Astrocyte of the cerebellum (primary cell): Measurements from ENCODE around the gene ANKDD1B.

Experiments
- DNase-seq: peaks from one replicate; pipeline ENCODE4 v3.0.0-alpha.2; 2011; ENCODE audit warnings: low read depth
- H3K4me3 ChIP-seq: 2 replicates; pipeline ENCODE4 v1.5.1; 2011; ENCODE audit warnings: mild to moderate bottlenecking, low read depth, low read length, moderate library complexity
- in situ Hi-C: cut with HindIII; loops from 2 replicates; pipeline ENCODE4 v1.10.0; 2017; ENCODE audit warnings: low sequenced_read_pairs
- TF ChIP-seq, protein P1 (sequence below): IDR thresholded peaks from 2 replicates; pipeline ENCODE4 v1.5.1; 2012; ENCODE audit warnings: low read length, low read depth, moderate library complexity, mild to moderate bottlenecking; ENCODE audit errors: missing control alignments

Gene ANKDD1B

GRCh38 chr5:75639535-75640311, 28.5 kb downstream of the ANKDD1B start:
- in situ Hi-C loops = no loop called here
- DNase-seq = no peak

DNA sequence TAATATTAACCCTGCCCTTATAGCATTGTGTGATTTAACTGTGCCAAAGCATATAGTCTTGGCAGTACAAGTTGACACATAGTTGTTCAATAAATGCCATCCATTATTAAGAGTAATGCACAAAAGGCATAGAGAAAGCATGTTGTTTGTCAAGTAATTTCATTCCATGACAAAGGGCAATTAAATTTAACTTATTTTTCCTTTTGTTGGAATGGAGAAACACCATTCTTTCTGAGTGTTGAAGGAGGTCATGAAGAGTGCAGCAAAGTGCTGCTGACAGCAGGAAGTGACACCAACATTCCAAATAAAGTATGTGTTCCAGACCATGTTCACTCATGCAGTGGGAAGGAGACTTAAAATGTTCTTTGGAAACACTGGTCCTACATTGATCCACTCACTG, 29.1 kb downstream of the ANKDD1B start:
- in situ Hi-C loops = no loop called here
- TF ChIP-seq, protein P1, sequence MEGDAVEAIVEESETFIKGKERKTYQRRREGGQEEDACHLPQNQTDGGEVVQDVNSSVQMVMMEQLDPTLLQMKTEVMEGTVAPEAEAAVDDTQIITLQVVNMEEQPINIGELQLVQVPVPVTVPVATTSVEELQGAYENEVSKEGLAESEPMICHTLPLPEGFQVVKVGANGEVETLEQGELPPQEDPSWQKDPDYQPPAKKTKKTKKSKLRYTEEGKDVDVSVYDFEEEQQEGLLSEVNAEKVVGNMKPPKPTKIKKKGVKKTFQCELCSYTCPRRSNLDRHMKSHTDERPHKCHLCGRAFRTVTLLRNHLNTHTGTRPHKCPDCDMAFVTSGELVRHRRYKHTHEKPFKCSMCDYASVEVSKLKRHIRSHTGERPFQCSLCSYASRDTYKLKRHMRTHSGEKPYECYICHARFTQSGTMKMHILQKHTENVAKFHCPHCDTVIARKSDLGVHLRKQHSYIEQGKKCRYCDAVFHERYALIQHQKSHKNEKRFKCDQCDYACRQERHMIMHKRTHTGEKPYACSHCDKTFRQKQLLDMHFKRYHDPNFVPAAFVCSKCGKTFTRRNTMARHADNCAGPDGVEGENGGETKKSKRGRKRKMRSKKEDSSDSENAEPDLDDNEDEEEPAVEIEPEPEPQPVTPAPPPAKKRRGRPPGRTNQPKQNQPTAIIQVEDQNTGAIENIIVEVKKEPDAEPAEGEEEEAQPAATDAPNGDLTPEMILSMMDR = no peak
- DNase-seq = peak; percentile 47
- no peak overlapping the region for H3K4me3 ChIP-seq

More at GRCh38 chr5:75639535-75640311, 28.5 kb downstream of the ANKDD1B start:
- no peak overlapping the region for H3K4me3 ChIP-seq
- TF ChIP-seq, protein P1 = no peak

- no peak for DNase-seq
- in situ Hi-C loops = no loop called here
- TF ChIP-seq, protein P1 = no peak
- no peak overlapping the region for H3K4me3 ChIP-seq
Observed at GRCh38 chr5:75640826-75641225, 29.6 kb downstream of the ANKDD1B start.

GRCh38 chr5:75648712-75649111, 37.5 kb downstream of the ANKDD1B start:
- DNase-seq = no peak
- TF ChIP-seq, protein P1 = no peak
- in situ Hi-C loops = no loop called here
- no peak overlapping the region for H3K4me3 ChIP-seq

DNA sequence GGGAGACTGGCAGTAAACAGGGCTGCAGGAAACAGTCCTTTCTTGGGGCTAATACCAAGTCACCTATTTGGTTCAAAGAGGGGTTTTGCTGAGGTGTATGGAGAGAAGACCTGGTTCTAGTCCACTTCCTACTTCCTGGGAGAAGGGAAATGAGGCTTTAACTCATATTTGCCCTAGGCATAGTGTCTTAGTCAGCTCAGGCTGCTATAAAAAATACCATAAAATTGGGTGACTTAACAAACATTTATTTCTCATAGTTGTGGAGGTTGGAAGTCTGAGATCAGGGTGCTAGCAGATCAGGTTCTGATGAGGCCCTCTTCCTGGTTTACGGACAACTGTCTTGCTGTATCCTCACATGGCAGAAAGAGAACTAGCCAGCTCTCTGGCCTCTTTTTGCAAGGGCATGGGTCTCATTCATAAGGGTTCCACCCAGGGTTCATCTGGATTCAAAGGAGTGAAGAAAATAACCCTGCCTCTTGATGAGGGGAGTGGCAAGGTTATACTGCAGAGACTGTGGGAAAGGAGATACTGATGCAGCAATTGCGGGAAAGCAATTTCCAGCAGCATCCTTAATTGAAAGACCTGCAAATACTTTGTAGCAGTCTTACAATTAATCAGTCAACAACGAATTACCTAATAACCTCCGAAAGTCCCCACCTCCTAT, 40.5 kb downstream of the ANKDD1B start:
- DNase-seq = no peak
- in situ Hi-C loops = no loop called here
- TF ChIP-seq, protein P1 = no peak
- H3K4me3 ChIP-seq = no peak overlapping the region

DNA sequence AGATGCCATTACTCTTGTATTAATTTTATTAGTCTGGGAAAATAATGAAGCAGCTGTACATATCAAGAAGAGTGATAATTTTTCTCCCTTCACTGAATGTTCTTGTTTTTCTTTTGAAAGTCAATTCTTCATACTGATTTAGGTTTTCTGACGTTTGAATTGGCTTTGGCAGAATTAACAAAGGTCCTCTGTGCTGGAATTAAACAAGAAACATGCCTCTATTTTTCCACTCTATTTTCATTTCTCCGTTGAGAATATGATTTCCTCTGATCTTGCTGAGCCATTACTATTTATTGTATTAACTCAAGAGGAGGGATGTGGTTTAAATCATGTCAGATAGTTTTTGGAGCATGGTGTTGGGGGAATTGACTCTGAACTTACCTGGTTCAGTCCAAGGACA, 42.3 kb downstream of the ANKDD1B start:
- DNase-seq = no peak
- in situ Hi-C loops = no loop called here
- TF ChIP-seq, protein P1 = no peak
- H3K4me3 ChIP-seq = no peak overlapping the region
